Loucy (cell line): ENCODE results near the gene SHANK3.

ENCODE experiments used
- H2AFZ ChIP-seq: fragments of 200-600 bp; sonication (generic); 2 replicates; pipeline ENCODE4 v1.6.0; 2016; ENCODE audit warnings: antibody characterized with exemption, mild to moderate bottlenecking, low read length, moderate library complexity
- H3F3A ChIP-seq: fragments of 200-600 bp; 2 replicates; pipeline ENCODE4 v1.6.0; 2016; ENCODE audit warnings: antibody characterized with exemption, low read depth, mild to moderate bottlenecking
- H3K27me3 ChIP-seq: fragments of 200-600 bp; sonication (generic); 2 replicates; pipeline ENCODE4 v1.6.1; 2014; ENCODE audit warnings: low read length, mild to moderate bottlenecking; ENCODE audit not compliant: insufficient read depth, poor library complexity, severe bottlenecking
- H3K36me3 ChIP-seq: fragments of 200-600 bp; sonication (generic); 2 replicates; pipeline ENCODE4 v1.6.1; 2016; ENCODE audit warnings: low read length; ENCODE audit not compliant: insufficient read depth
- H3K4me1 ChIP-seq: fragments of 200-600 bp; sonication (generic); 2 replicates; pipeline ENCODE4 v1.5.1; 2014; ENCODE audit warnings: low read length, mild to moderate bottlenecking; ENCODE audit not compliant: insufficient read depth, poor library complexity, severe bottlenecking
- H3K4me2 ChIP-seq: fragments of 200-600 bp; sonication (generic); 2 replicates; pipeline ENCODE4 v1.6.0; 2014; ENCODE audit warnings: antibody characterized with exemption, low read length, low read depth, mild to moderate bottlenecking; ENCODE audit not compliant: poor library complexity, severe bottlenecking
- H3K4me3 ChIP-seq: fragments of 200-600 bp; sonication (generic); 2 replicates; pipeline ENCODE4 v1.5.1; 2014; ENCODE audit warnings: low read length, mild to moderate bottlenecking, mixed read lengths; ENCODE audit not compliant: poor library complexity, severe bottlenecking
- H3K79me2 ChIP-seq: fragments of 200-600 bp; sonication (generic); 2 replicates; pipeline ENCODE4 v1.6.1; 2014; ENCODE audit warnings: low read length; ENCODE audit not compliant: insufficient read depth
- H3K9ac ChIP-seq: fragments of 200-600 bp; sonication (generic); 2 replicates; pipeline ENCODE4 v1.6.0; 2014; ENCODE audit warnings: mild to moderate bottlenecking, low read depth, low read length, moderate library complexity; ENCODE audit not compliant: poor library complexity, severe bottlenecking
- H3K9me2 ChIP-seq: fragments of 200-600 bp; sonication (generic); replicated peaks from 2 replicates; pipeline ENCODE4 v1.6.1; 2016; ENCODE audit warnings: low read depth, low read length, mixed read lengths
- H3K9me3 ChIP-seq: fragments of 200-600 bp; sonication (generic); 2 replicates; pipeline ENCODE4 v1.6.1; 2014; ENCODE audit warnings: mild to moderate bottlenecking, antibody characterized with exemption, low read length, low read depth; ENCODE audit not compliant: insufficient read depth
- H4K20me1 ChIP-seq: fragments of 200-600 bp; sonication (generic); 2 replicates; pipeline ENCODE4 v1.6.0; 2014; ENCODE audit warnings: antibody characterized with exemption, low read length, mild to moderate bottlenecking; ENCODE audit not compliant: insufficient read depth, poor library complexity, severe bottlenecking
- CTCF ChIP-seq: fragments of 200-600 bp; sonication (generic); conservative IDR thresholded peaks from 2 replicates; pipeline ENCODE4 v1.5.1; 2014; ENCODE audit warnings: mild to moderate bottlenecking, antibody characterized with exemption, low read length
- EZH2phosphoT487 ChIP-seq: fragments of 200-600 bp; IDR thresholded peaks from 2 replicates; pipeline ENCODE4 v1.6.1; 2018; ENCODE audit warnings: antibody characterized with exemption, mild to moderate bottlenecking, moderate library complexity, borderline replicate concordance

Gene SHANK3

GRCh38 chr22:50698546-50698945 is 25.9 kb downstream of the SHANK3 start:
- no peaks in the 10 kb centered on the region for H3F3A ChIP-seq
- peaks cover 43% of the 10 kb centered on the region; the same call in 1 of the 2 replicates for H3K36me3 ChIP-seq

GRCh38 chr22:50699001-50699755 is 26.6 kb downstream of the SHANK3 start:
- peaks cover 49% of the 10 kb centered on the region; the same call in 1 of the 2 replicates for H3K36me3 ChIP-seq
- no peaks in the 10 kb centered on the region for H4K20me1 ChIP-seq
- H3K9me3 ChIP-seq, result no peaks in the 10 kb centered on the region
- H2AFZ ChIP-seq, result no peak overlapping the region
- H3F3A ChIP-seq, result no peaks in the 10 kb centered on the region
- no peak for TF ChIP-seq CTCF
- no peak for TF ChIP-seq EZH2phosphoT487
- no peaks in the 10 kb centered on the region for H3K27me3 ChIP-seq
- no peak overlapping the region for H3K4me2 ChIP-seq
- H3K9ac ChIP-seq, result no peak overlapping the region
- H3K4me1 ChIP-seq, result peaks cover 24% of the 10 kb centered on the region
- peaks cover 12% of the 10 kb centered on the region; the same call in 1 of the 2 replicates for H3K79me2 ChIP-seq
- no peaks in the 10 kb centered on the region for H3K9me2 ChIP-seq
- H3K4me3 ChIP-seq, result no peak overlapping the region

More at GRCh38 chr22:50698546-50698945, 25.9 kb downstream of the SHANK3 start:
- Histone ChIP-seq H3K4me3 (no peak overlapping the region), H3K9me2 (no peaks in the 10 kb centered on the region), H3K27me3 (no peaks in the 10 kb centered on the region), H3K4me1 (peaks cover 24% of the 10 kb centered on the region), H3K79me2 (peaks cover 18% of the 10 kb centered on the region; the same call in 1 of the 2 replicates), H3K4me2 (no peak overlapping the region), H4K20me1 (peaks cover 5% of the 10 kb centered on the region), H3K9ac (no peak overlapping the region), H2AFZ (no peak overlapping the region), H3K9me3 (no peaks in the 10 kb centered on the region)
- TF ChIP-seq CTCF, result no peak
- TF ChIP-seq EZH2phosphoT487, result no peak

- no peaks in the 10 kb centered on the region for H3K9me2 ChIP-seq
- no peak overlapping the region for H3K4me2 ChIP-seq
- H3F3A ChIP-seq, result no peaks in the 10 kb centered on the region
- no peak overlapping the region for H3K4me3 ChIP-seq
- no peak overlapping the region for H2AFZ ChIP-seq
- H3K27me3 ChIP-seq, result no peaks in the 10 kb centered on the region
- no peak for TF ChIP-seq CTCF
- H3K9ac ChIP-seq, result no peak overlapping the region
- H3K4me1 ChIP-seq, result peaks cover 20% of the 10 kb centered on the region
- peaks cover 7% of the 10 kb centered on the region; the same call in 1 of the 2 replicates for H3K79me2 ChIP-seq
- H3K36me3 ChIP-seq, result peaks cover 56% of the 10 kb centered on the region; the same call in 1 of the 2 replicates
- H4K20me1 ChIP-seq, result no peaks in the 10 kb centered on the region
- H3K9me3 ChIP-seq, result no peaks in the 10 kb centered on the region
Measured at GRCh38 chr22:50699756-50700386, 27.2 kb downstream of the SHANK3 start.
